HepG2 (cell line): ENCODE data around the gene TGDS. TPM values are rescaled to one million over a fixed set of nuclear protein-coding genes. Genes with fewer than 3 reads are reported as not detected.

Experiments
- ATAC-seq: fragments of 200-7000 bp; cut with Tn5 transposase; 3 replicates; pipeline ENCODE4 v1.9.1; 2020; ENCODE audit warnings: mild to moderate bottlenecking, moderate library complexity
- BruUV-seq: library from RNA; stranded (reverse); fragments of 400-500 nt; replicated peaks from 2 replicates; lab custom pipeline; 2021; lab: Mats Ljungman, UMichigan
- CTCF ChIA-PET: fragments of 300-600 bp; formaldehyde crosslinking; extraction: SDS; loops from one replicate; lab custom pipeline; 2021; ENCODE audit warnings: low total read pairs, inconsistent platforms, low intra/inter-chr PET ratio; lab: Yijun Ruan, JAX
- POLR2A ChIA-PET: fragments of 350-600 bp; sonication (Branson Sonifier 250); formaldehyde crosslinking; loops from one replicate; lab custom pipeline; 2020; ENCODE audit warnings: antibody characterized with exemption, inconsistent platforms; lab: Yijun Ruan, JAX
- DNase-seq: peaks from one replicate; pipeline ENCODE4 v3.0.0-alpha.2; 2015; ENCODE audit warnings: low spot score
- FAIRE-seq: peaks from 3 replicates; lab custom pipeline; 2011; peaks lifted over from hg19 to GRCh38; lab: Jason Lieb, UNC
- H2AFZ ChIP-seq: one replicate; pipeline ENCODE4 v1.6.1; 2011; ENCODE audit warnings: low read length, inconsistent platforms
- H3K27ac ChIP-seq: fragments of 300-600 bp; 3 replicates; pipeline ENCODE4 v1.8.0; 2011; ENCODE audit warnings: mixed run types, mild to moderate bottlenecking, mixed read lengths, low read length, inconsistent platforms; ENCODE audit not compliant: insufficient read depth; ENCODE audit errors: extremely low read length
- H3K27me3 ChIP-seq, 2 experiments: fragments of 200-600 bp in 1 of 2; 2 replicates in 1 of 2; 3 replicates in 1 of 2; pipeline versions ENCODE4 v1.6.0 to v1.8.0; 2011; ENCODE audit warnings: low read length in 2 of 2, mild to moderate bottlenecking in 2 of 2, moderate library complexity in 2 of 2, inconsistent platforms in 1 of 2; ENCODE audit not compliant: insufficient read depth in 2 of 2, control insufficient read depth in 1 of 2
- H3K36me3 ChIP-seq, 2 experiments: fragments of 200-600 bp in 1 of 2; replicated peaks in 1 of 2; 2 replicates in 1 of 2; 3 replicates in 1 of 2; pipeline versions ENCODE4 v1.5.1 to v1.8.0; 2011; ENCODE audit warnings: low read length in 2 of 2, inconsistent platforms in 1 of 2; ENCODE audit not compliant: insufficient read depth in 2 of 2, control insufficient read depth in 1 of 2
- H3K4me1 ChIP-seq: 2 replicates; pipeline ENCODE4 v1.5.1; 2012; ENCODE audit warnings: low read length, inconsistent platforms; ENCODE audit not compliant: insufficient read depth
- H3K4me2 ChIP-seq: 2 replicates; pipeline ENCODE4 v1.6.0; 2011; ENCODE audit warnings: low read depth, low read length, inconsistent platforms
- H3K4me3 ChIP-seq, 3 experiments: fragments of 200-600 bp in 1 of 3; sonication (generic), shearing (Covaris generic) in 1 of 3; replicated peaks in 1 of 3; 2 replicates each; pipeline ENCODE4 v1.5.1; 2011 to 2016; ENCODE audit warnings: low read length in 3 of 3, inconsistent platforms in 2 of 3, low read depth in 2 of 3, mild to moderate bottlenecking in 2 of 3, control low read depth in 1 of 3, mixed read lengths in 1 of 3; ENCODE audit not compliant: insufficient read depth in 1 of 3
- H3K79me2 ChIP-seq: one replicate; pipeline ENCODE4 v1.6.1; 2011; ENCODE audit warnings: low read length, inconsistent platforms; ENCODE audit not compliant: insufficient read depth
- H3K9ac ChIP-seq: 2 replicates; pipeline ENCODE4 v1.6.0; 2011; ENCODE audit warnings: mild to moderate bottlenecking, low read depth, low read length, inconsistent platforms; ENCODE audit not compliant: insufficient read depth
- H3K9me3 ChIP-seq: 2 replicates; pipeline ENCODE4 v1.5.1; 2012; ENCODE audit warnings: mild to moderate bottlenecking, low read length
- H4K20me1 ChIP-seq: 2 replicates; pipeline ENCODE4 v1.6.0; 2011; ENCODE audit warnings: inconsistent platforms, mild to moderate bottlenecking, low read length, moderate library complexity; ENCODE audit not compliant: insufficient read depth
- AHR ChIP-seq: IDR thresholded peaks from 2 replicates; pipeline ENCODE4 v1.6.1; 2018; ENCODE audit warnings: missing genetic modification reagents, missing compliant biosample characterization
- FOSL2 ChIP-seq: sonication (generic); formaldehyde crosslinking; IDR thresholded peaks from 2 replicates; pipeline ENCODE4 v1.4.0; 2020; ENCODE audit warnings: missing genetic modification reagents
- FOXA1 ChIP-seq, 2 experiments: fragments of 450-650 bp in 1 of 2; sonication (generic) in 1 of 2; formaldehyde crosslinking in 1 of 2; IDR thresholded peaks; 2 replicates each; pipeline versions ENCODE4 v1.4.0 to v1.6.1; 2016 to 2020; ENCODE audit warnings: missing genetic modification reagents in 1 of 2
- FOXA3 ChIP-seq: IDR thresholded peaks from 2 replicates; pipeline ENCODE4 v1.6.1; 2016; ENCODE audit warnings: missing genetic modification reagents, missing compliant biosample characterization
- GATAD2A ChIP-seq: IDR thresholded peaks from 2 replicates; pipeline ENCODE4 v1.6.1; 2016
- HNF4A ChIP-seq: sonication (generic); formaldehyde crosslinking; IDR thresholded peaks from 2 replicates; pipeline ENCODE4 v1.4.0; 2020; ENCODE audit warnings: missing genetic modification reagents
- HNF4G ChIP-seq, 2 experiments: sonication (generic) in 1 of 2; formaldehyde crosslinking in 1 of 2; IDR thresholded peaks; 2 replicates each; pipeline versions ENCODE4 v1.4.0 to v1.6.1; 2011 to 2020; ENCODE audit warnings: borderline replicate concordance in 2 of 2, low read depth in 2 of 2, mild to moderate bottlenecking in 2 of 2, low read length in 1 of 2, missing genetic modification reagents in 1 of 2, moderate library complexity in 1 of 2
- NCOA2 ChIP-seq: sonication (generic); formaldehyde crosslinking; IDR thresholded peaks from 2 replicates; pipeline ENCODE4 v1.8.0; 2022; ENCODE audit warnings: inconsistent platforms
- NFYC ChIP-seq: IDR thresholded peaks from 2 replicates; pipeline ENCODE4 v1.6.1; 2016; ENCODE audit warnings: missing genetic modification reagents, missing compliant biosample characterization
- PATZ1 ChIP-seq: sonication (generic); formaldehyde crosslinking; IDR thresholded peaks from 2 replicates; pipeline ENCODE4 v1.4.0; 2020; ENCODE audit warnings: missing genetic modification reagents
- PAX8 ChIP-seq: sonication (generic); formaldehyde crosslinking; IDR thresholded peaks from 2 replicates; pipeline ENCODE4 v1.8.0; 2022; ENCODE audit warnings: mild to moderate bottlenecking, missing genetic modification reagents, borderline replicate concordance
- PAXIP1 ChIP-seq: sonication (generic); formaldehyde crosslinking; conservative IDR thresholded peaks from 2 replicates; pipeline ENCODE4 v1.4.0; 2020; ENCODE audit warnings: mild to moderate bottlenecking, missing genetic modification reagents, moderate library complexity
- REL ChIP-seq: sonication (generic); formaldehyde crosslinking; conservative IDR thresholded peaks from 2 replicates; pipeline ENCODE4 v1.8.0; 2022; ENCODE audit warnings: mild to moderate bottlenecking, missing genetic modification reagents, moderate library complexity
- SOX6 ChIP-seq, 2 experiments: fragments of 450-650 bp in 1 of 2; sonication (generic) in 1 of 2; formaldehyde crosslinking in 1 of 2; IDR thresholded peaks; 2 replicates each; pipeline versions ENCODE4 v1.4.0 to v1.6.1; 2017 to 2020; ENCODE audit warnings: antibody characterized with exemption in 1 of 2, mild to moderate bottlenecking in 1 of 2, missing genetic modification reagents in 1 of 2
- TBX2 ChIP-seq: sonication (generic); formaldehyde crosslinking; IDR thresholded peaks from 2 replicates; pipeline ENCODE4 v1.5.0; 2020; ENCODE audit warnings: missing genetic modification reagents, mild to moderate bottlenecking, borderline replicate concordance
- TFAP4 ChIP-seq: sonication (generic); IDR thresholded peaks from 2 replicates; pipeline ENCODE4 v1.6.1; 2016; ENCODE audit warnings: low read depth, borderline replicate concordance
- ZMYM4 ChIP-seq: sonication (generic); formaldehyde crosslinking; IDR thresholded peaks from 2 replicates; pipeline ENCODE4 v1.8.1; 2023; ENCODE audit warnings: mild to moderate bottlenecking, missing genetic modification reagents
- ZNF317 ChIP-seq: sonication (generic); formaldehyde crosslinking; IDR thresholded peaks from 2 replicates; pipeline ENCODE4 v1.5.0; 2020; ENCODE audit warnings: mild to moderate bottlenecking, missing genetic modification reagents
- ZNF354B ChIP-seq: sonication (generic); formaldehyde crosslinking; IDR thresholded peaks from 2 replicates; pipeline ENCODE4 v1.8.0; 2022; ENCODE audit warnings: mild to moderate bottlenecking, missing genetic modification reagents
- WGBS: methylation state at CpG from one replicate; pipeline ENCODE4 v1.1.6; 2017; ENCODE audit warnings: low lambda C conversion rate; 5-methylcytosine and 5-hydroxymethylcytosine counted together
- in situ Hi-C: cut with HindIII; loops from 2 replicates; pipeline ENCODE4 v1.10.0; 2017; ENCODE audit warnings: low pct_unique_long_range_greater_than_20kb; ENCODE audit not compliant: extremely low pct_ligation_motif_present
- intact Hi-C: fragments of 100-400 bp; cut with micrococcal nuclease; formaldehyde crosslinking; loops from one replicate; pipeline ENCODE4 v1.10.0; 2022; ENCODE audit not compliant: unreplicated experiment
- polyA plus RNA-seq, 8 experiments: library from polyadenylated mRNA; depleted of rRNA in 3 of 8; stranded (reverse) in 7 of 8; unstranded in 1 of 8; fragments of >200 nt; fragmentation: Illumina TruSeq in 4 of 8; extraction: Trizol in 4 of 8; gene quantifications; 2 replicates each; pipeline versions ENCODE4 v1.2.1 to v1.2.3, GENCODE V29; 2011 to 2016; ENCODE audit warnings: low read depth in 4 of 8, missing spikeins in 1 of 8, mixed read lengths in 1 of 8; ENCODE audit not compliant: insufficient read depth in 1 of 8
- total RNA-seq, 5 experiments: library from RNA; depleted of rRNA; stranded (reverse); fragments of >200 nt; fragmentation: Illumina TruSeq; extraction: Trizol; gene quantifications; 2 replicates each; pipeline ENCODE4 v1.2.3, GENCODE V29; 2016; ENCODE audit warnings: low read depth in 1 of 5

TGDS gene
- total and polyA plus RNA-seq, 2 of the 13 experiments (the other 11 are each of a cell fraction or from before 2014, with no cell fraction given), result 15.5 to 17.9 TPM

GRCh38 chr13:94599877-94600276, 3.9 kb upstream of the TGDS start:
- no peaks in the 10 kb centered on the region for H3K9me3 ChIP-seq
- WGBS, result 47% methylated on average over 3 of the region's 3 CpGs
- H3K9ac ChIP-seq, result no peak overlapping the region
- ATAC-seq (peak; percentile 65), DNase-seq (peak; percentile 60), FAIRE-seq (peak; percentile 36)
- H3K27me3 ChIP-seq, result peaks cover 0 to 4% of the 10 kb centered on the region in 2 experiments; a peak in 2 of 5 replicates
- H3K36me3 ChIP-seq, result no peaks in the 10 kb centered on the region
- H2AFZ ChIP-seq, result no peak overlapping the region
- no peak overlapping the region for H3K4me3 ChIP-seq
- H3K27ac ChIP-seq, result no peak overlapping the region
- H3K4me2 ChIP-seq, result peak overlapping the region; percentile 55
- intact Hi-C loops (no loop called here), in situ Hi-C loops (no loop called here)
- BruUV-seq, result no TSS peak
- peaks cover 11% of the 10 kb centered on the region for H3K79me2 ChIP-seq
- ChIA-PET CTCF (no interaction called here), POLR2A (interaction anchor here (1.2 kb wide), 1 partner anchor 51 kb away, joined by 5 read pairs; no protein-coding TSS in a partner anchor)
- peaks cover 33% of the 10 kb centered on the region for H3K4me1 ChIP-seq
- H4K20me1 ChIP-seq, result no peaks in the 10 kb centered on the region
- TF ChIP-seq NFYC (peak; percentile 25; the same call in 1 of the 2 replicates), PAXIP1 (CRISPR knock-in tag) (peak; percentile 39), AHR (no peak), ZNF354B (no peak), HNF4G (IDR thresholded peaks at IDR 0.05; ENCODE audit: borderline replicate concordance, low read depth, low read length) (peak; percentile 52), HNF4G (CRISPR knock-in tag; IDR thresholded peaks at IDR 0.05; ENCODE audit: borderline replicate concordance, low read depth) (no peak), FOXA1 (IDR thresholded peaks at IDR 0.05) (no peak), FOXA1 (CRISPR knock-in tag; IDR thresholded peaks at IDR 0.05) (peak; percentile 55), HNF4A (CRISPR knock-in tag) (peak; percentile 76), REL (CRISPR knock-in tag) (no peak), FOSL2 (CRISPR knock-in tag) (peak; percentile 55; the same call in 1 of the 2 replicates), TBX2 (CRISPR knock-in tag) (peak; percentile 42; the same call in 1 of the 2 replicates), ZMYM4 (CRISPR knock-in tag) (peak; percentile 32; the same call in 1 of the 2 replicates), SOX6 (IDR thresholded peaks at IDR 0.05) (no peak), SOX6 (CRISPR knock-in tag; IDR thresholded peaks at IDR 0.05) (0 out of 2 replicates have a peak, but pooled peaks have one; percentile 20), GATAD2A (0 out of 2 replicates have a peak, but pooled peaks have one; percentile 16), NCOA2 (CRISPR knock-in tag) (peak; percentile 16; the same call in 1 of the 2 replicates), PAX8 (CRISPR knock-in tag) (no peak), FOXA3 (CRISPR knock-in tag) (peak; percentile 45; the same call in 1 of the 2 replicates), ZNF317 (CRISPR knock-in tag) (peak; percentile 92), PATZ1 (0 out of 2 replicates have a peak, but pooled peaks have one; percentile 4), TFAP4 (peak; percentile 55; the same call in 1 of the 2 replicates)
